LNCaP clone FGC (cell line): ENCODE results near the gene ARHGAP18.

Source experiments
- DNase-seq: peaks from one replicate; pipeline ENCODE4 v3.0.0-alpha.2; 2011; ENCODE audit warnings: low read depth
- H3K4me3 ChIP-seq: 2 replicates; pipeline ENCODE4 v1.5.1; 2011; ENCODE audit warnings: mild to moderate bottlenecking, low read depth, low read length, control low read depth
- TF ChIP-seq, protein P1 (sequence below): IDR thresholded peaks from 2 replicates; pipeline ENCODE4 v1.5.1; 2012; ENCODE audit warnings: mild to moderate bottlenecking; ENCODE audit not compliant: control insufficient read depth, insufficient read depth; ENCODE audit errors: extremely low read depth

ARHGAP18 gene

DNA sequence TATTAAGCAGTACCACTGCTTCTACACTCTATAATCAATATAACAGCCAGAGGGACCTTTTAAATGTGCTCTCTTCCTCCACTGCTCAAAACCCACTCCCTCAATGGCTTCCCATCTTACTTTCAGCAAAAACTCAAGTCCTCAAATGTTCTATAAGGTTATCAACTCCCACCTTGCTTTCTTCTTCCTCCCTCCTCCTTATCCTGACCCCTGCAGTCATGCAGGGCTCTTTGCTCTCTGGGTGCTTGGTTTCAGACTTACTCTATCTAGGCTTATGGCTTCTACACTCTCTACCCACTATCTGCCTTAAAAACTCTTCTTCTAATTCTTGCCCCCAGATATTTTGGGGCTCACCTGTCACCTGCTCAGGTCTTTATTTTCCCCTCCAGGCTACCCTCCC is 5.3 kb downstream of the ARHGAP18 start:
- TF ChIP-seq, protein P1, sequence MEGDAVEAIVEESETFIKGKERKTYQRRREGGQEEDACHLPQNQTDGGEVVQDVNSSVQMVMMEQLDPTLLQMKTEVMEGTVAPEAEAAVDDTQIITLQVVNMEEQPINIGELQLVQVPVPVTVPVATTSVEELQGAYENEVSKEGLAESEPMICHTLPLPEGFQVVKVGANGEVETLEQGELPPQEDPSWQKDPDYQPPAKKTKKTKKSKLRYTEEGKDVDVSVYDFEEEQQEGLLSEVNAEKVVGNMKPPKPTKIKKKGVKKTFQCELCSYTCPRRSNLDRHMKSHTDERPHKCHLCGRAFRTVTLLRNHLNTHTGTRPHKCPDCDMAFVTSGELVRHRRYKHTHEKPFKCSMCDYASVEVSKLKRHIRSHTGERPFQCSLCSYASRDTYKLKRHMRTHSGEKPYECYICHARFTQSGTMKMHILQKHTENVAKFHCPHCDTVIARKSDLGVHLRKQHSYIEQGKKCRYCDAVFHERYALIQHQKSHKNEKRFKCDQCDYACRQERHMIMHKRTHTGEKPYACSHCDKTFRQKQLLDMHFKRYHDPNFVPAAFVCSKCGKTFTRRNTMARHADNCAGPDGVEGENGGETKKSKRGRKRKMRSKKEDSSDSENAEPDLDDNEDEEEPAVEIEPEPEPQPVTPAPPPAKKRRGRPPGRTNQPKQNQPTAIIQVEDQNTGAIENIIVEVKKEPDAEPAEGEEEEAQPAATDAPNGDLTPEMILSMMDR: no peak
- H3K4me3 ChIP-seq: no peak overlapping the region
- DNase-seq: no peak

DNA sequence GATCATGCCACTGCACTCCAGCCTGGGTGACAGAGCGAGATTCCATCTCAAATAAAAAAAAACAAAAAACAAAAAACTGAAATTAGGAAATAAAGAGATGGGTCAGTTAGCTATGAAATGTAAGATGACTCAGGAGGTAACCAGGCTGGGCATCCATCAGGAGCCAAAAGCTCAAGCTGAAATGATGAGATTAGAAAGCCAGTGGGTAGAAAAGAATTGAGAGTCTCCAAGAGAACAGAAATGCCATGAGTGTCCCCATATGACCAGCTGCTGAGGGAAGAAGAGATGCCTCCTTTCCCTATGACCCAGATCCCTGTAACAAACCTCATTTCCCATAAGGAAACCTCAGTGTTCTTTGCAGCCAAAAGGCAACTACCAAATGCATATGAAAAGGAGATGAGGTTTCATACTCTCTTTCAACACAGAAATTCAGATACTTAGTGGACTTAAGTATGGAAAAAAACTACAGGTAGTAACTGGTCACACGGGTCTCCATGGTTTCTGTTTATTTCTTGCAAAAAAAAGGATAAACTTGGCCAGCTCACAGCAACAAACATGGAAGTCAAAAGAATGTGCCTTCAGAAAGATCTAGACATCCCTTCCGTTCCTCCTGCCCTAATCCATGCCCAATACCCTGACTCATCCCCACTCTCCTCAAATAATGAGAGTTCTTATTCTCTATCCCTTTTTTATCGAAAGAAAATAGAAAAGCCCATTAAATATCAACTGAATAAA is 8.1 kb downstream of the ARHGAP18 start:
- DNase-seq: no peak
- H3K4me3 ChIP-seq: no peak overlapping the region
- TF ChIP-seq, protein P1: no peak

DNA sequence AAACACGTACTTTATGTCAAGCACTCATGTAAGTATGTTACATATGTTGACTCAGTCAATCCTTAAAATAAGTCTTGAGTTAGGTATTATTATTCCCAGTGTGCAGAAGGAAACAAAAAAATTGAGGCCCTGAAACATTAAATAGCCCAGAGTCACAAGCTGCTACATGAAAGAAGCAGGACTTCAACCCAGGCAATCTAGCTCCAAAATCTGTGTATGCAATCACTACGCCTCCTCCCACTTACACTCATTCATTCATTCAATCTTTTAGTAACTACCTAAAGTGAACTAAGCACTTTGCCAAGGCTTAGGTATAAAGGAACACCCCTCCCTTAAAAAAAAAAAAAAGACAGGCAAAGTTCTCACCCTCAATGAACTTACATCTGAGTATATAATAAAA is 9.3 kb downstream of the ARHGAP18 start:
- TF ChIP-seq, protein P1: no peak
- no peak for DNase-seq
- no peak overlapping the region for H3K4me3 ChIP-seq

DNA sequence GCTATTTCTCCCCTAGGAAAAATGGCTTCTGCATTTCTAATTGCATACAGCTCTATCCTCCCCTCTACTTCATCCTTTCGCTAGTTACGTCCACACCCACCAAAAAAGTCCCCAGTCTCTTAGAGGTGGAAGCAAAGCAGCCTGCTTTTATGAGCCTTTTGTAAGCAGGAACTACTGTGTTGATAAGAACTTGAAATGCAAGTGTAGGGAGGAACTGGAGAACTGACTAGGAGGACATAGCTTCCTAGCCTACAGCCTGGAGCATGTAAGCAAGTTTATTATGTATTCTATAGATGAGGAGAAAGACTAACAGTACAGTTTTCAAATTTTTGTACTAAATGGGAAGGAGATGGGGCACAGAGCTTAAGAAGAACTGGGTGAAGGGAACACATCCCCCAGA is 10.3 kb downstream of the ARHGAP18 start:
- DNase-seq: no peak
- TF ChIP-seq, protein P1: no peak

DNA sequence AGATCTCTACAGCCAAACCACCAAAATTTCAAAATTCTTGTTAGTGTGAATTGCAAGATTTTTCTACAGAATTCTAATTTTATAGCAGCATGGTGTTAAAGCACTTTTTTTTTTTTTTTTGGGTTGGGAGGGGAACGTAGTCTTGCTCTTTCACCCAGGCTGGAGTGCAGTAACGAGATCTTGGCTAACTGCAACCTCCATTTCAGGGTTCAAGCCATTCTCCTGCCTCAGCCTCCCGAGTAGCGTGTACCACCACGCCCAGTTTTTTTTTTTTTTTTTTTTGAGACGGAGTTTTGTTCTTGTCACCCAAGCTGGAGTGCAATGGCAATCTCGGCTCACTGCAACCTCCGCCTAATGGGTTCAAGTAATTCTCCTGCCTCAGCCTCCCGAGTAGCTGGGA is 11.5 kb downstream of the ARHGAP18 start:
- H3K4me3 ChIP-seq: no peak overlapping the region
- DNase-seq: no peak
- TF ChIP-seq, protein P1: no peak

More for the DNA sequence above, 10.3 kb downstream of the ARHGAP18 start:
- no peak overlapping the region for H3K4me3 ChIP-seq

DNA sequence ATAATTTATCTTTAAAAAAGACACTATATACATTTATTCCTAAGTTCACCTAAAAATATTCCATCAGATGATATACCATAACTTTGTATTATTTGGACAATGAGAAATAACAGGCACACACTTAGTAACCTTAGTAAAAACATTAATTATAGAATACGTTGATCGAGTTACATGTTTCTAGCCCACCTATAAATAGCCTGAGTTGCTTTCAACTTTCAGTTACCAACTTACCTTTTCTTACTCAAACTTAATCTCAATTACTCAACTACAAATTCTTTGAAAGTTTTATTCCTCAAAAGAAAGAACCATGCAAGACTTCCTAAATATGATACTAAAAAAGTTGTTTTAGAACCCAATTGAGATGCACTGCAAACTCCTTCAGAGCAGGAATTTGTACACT is 12.2 kb downstream of the ARHGAP18 start:
- DNase-seq: no peak
- no peak overlapping the region for H3K4me3 ChIP-seq
- TF ChIP-seq, protein P1: no peak

DNA sequence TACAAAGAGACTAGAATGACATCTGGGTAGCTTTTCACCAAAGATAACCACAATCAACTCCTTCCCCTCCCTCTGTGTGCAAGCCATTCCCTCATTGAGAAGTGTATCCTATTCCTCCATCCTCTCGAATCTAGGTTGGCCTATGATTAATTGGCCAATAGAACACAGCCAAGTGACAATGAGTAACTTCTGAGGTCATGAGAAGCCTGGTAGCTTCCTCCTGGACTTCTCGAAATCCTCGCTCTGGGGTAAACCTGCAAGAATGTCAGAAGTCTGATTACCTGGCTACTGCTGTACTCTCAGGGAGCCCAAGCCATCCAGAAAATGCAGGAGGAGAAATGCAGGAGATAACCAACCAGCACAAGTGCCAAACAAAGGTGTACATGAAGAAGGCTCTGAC is 13.1 kb downstream of the ARHGAP18 start:
- no peak for DNase-seq
- TF ChIP-seq, protein P1: no peak
- H3K4me3 ChIP-seq: no peak overlapping the region
